GM23248 (cell line): Measurements from ENCODE around the gene ABHD10. TPM values are rescaled to one million over a fixed set of nuclear protein-coding genes. Genes with fewer than 3 reads are reported as not detected.

Experiments used
- DNase-seq: peaks from one replicate; pipeline ENCODE4 v3.0.0-alpha.2; 2015
- H2AFZ ChIP-seq: fragments of 200-600 bp; sonication (generic); 2 replicates; pipeline ENCODE4 v1.6.1; 2016; ENCODE audit warnings: antibody characterized with exemption
- H3F3A ChIP-seq: fragments of 200-600 bp; sonication (generic); 2 replicates; pipeline ENCODE4 v1.6.1; 2016; ENCODE audit warnings: mild to moderate bottlenecking, antibody characterized with exemption, mixed run types; ENCODE audit not compliant: insufficient read depth
- H3K27ac ChIP-seq: fragments of 200-600 bp; sonication (generic); 2 replicates; pipeline ENCODE4 v1.5.1; 2016; ENCODE audit warnings: mild to moderate bottlenecking
- H3K27me3 ChIP-seq: fragments of 200-600 bp; sonication (generic); replicated peaks from 2 replicates; pipeline ENCODE4 v1.6.1; 2016; ENCODE audit warnings: mild to moderate bottlenecking; ENCODE audit not compliant: insufficient read depth
- H3K36me3 ChIP-seq: fragments of 200-600 bp; sonication (generic); 2 replicates; pipeline ENCODE4 v1.6.1; 2016; ENCODE audit warnings: low read depth, mild to moderate bottlenecking
- H3K4me1 ChIP-seq: fragments of 200-600 bp; sonication (generic); 2 replicates; pipeline ENCODE4 v1.6.1; 2016; ENCODE audit warnings: mild to moderate bottlenecking; ENCODE audit not compliant: insufficient read depth
- H3K4me2 ChIP-seq: fragments of 200-600 bp; sonication (generic); one replicate; pipeline ENCODE4 v1.6.1; 2016; ENCODE audit warnings: mild to moderate bottlenecking; ENCODE audit not compliant: unreplicated experiment
- H3K4me3 ChIP-seq: fragments of 200-600 bp; sonication (generic); 2 replicates; pipeline ENCODE4 v1.5.1; 2016; ENCODE audit warnings: mild to moderate bottlenecking
- H3K79me2 ChIP-seq: fragments of 200-600 bp; sonication (generic); 2 replicates; pipeline ENCODE4 v1.6.1; 2016; ENCODE audit warnings: mild to moderate bottlenecking; ENCODE audit not compliant: insufficient read depth
- H3K9ac ChIP-seq: fragments of 200-600 bp; sonication (generic); 2 replicates; pipeline ENCODE4 v1.6.1; 2016; ENCODE audit warnings: mild to moderate bottlenecking
- H3K9me2 ChIP-seq: fragments of 200-600 bp; sonication (generic); 2 replicates; pipeline ENCODE4 v1.6.1; 2016; ENCODE audit warnings: mixed run types, mild to moderate bottlenecking, moderate library complexity; ENCODE audit not compliant: insufficient read depth
- H3K9me3 ChIP-seq: fragments of 200-600 bp; sonication (generic); one replicate; pipeline ENCODE4 v1.6.1; 2017; ENCODE audit warnings: low read depth
- H4K20me1 ChIP-seq: fragments of 200-600 bp; sonication (generic); 2 replicates; pipeline ENCODE4 v1.6.0; 2016; ENCODE audit not compliant: insufficient read depth
- EZH2 ChIP-seq: fragments of 200-600 bp; sonication (generic); IDR thresholded peaks from 2 replicates; pipeline ENCODE4 v1.6.1; 2018; ENCODE audit warnings: antibody characterized with exemption, mild to moderate bottlenecking; ENCODE audit not compliant: insufficient read depth, poor library complexity, severe bottlenecking
- EZH2phosphoT487 ChIP-seq: fragments of 200-600 bp; sonication (generic); IDR thresholded peaks from 2 replicates; pipeline ENCODE4 v1.6.1; 2018; ENCODE audit warnings: antibody characterized with exemption, moderate library complexity, mild to moderate bottlenecking, low read depth; ENCODE audit not compliant: insufficient read depth
- WGBS, 2 experiments: methylation state at CpG; one replicate each; pipeline ENCODE4 v1.1.6; 2015 to 2017; ENCODE audit warnings: low lambda C conversion rate in 2 of 2, low coverage in 1 of 2; ENCODE audit errors: missing lambda C conversion rate in 2 of 2; 5-methylcytosine and 5-hydroxymethylcytosine counted together
- in situ Hi-C: fragments of 300-500 bp; cut with MboI; formaldehyde crosslinking; loops from 2 replicates; pipeline ENCODE4 v1.15.0; 2020
- polyA plus RNA-seq: library from polyadenylated mRNA; unstranded; fragments of >200 nt; fragmentation: Nextera tagmentation; extraction: Ambion mirVana; gene quantifications from 2 replicates; pipeline ENCODE4 v1.2.1, GENCODE V29; 2016
- total RNA-seq: library from RNA; depleted of rRNA; stranded (reverse); fragments of >200 nt; shearing (Covaris generic); gene quantifications from 2 replicates; pipeline ENCODE4 v1.2.3, GENCODE V29; 2014

The ABHD10 gene
- total and polyA plus RNA-seq, 2 experiments from 2014 or later: 25.4 to 26.4 TPM

- Histone ChIP-seq H4K20me1 (no peaks in the 10 kb centered on the region), H3F3A (peaks cover 48% of the 10 kb centered on the region), H2AFZ (no peak overlapping the region), H3K36me3 (peaks cover 68% of the 10 kb centered on the region), H3K4me1 (peaks cover 39% of the 10 kb centered on the region), H3K27ac (no peak overlapping the region; the same call in 1 of the 2 replicates), H3K79me2 (peaks cover 4% of the 10 kb centered on the region; the same call in 1 of the 2 replicates), H3K4me3 (no peak overlapping the region), H3K9me3 (no peaks in the 10 kb centered on the region), H3K4me2 (no peak overlapping the region), H3K27me3 (no peaks in the 10 kb centered on the region), H3K9ac (no peak overlapping the region), H3K9me2 (no peaks in the 10 kb centered on the region)
- no peak for TF ChIP-seq EZH2
- TF ChIP-seq EZH2phosphoT487: no peak
- 24 to 27% methylated on average over 3 of the region's 3 CpGs for WGBS, 2 experiments
- DNase-seq: no peak
- in situ Hi-C loops: no loop called here
Observed at GRCh38 chr3:111967068-111967467, 11.8 kb upstream of the ABHD10 start.

- 9 to 11% methylated on average over 8 of the region's 8 CpGs for WGBS, 2 experiments
- Histone ChIP-seq H3K9me2 (no peaks in the 10 kb centered on the region), H3K4me1 (peaks cover 35% of the 10 kb centered on the region), H3K9me3 (no peaks in the 10 kb centered on the region), H2AFZ (no peak overlapping the region), H3K4me2 (no peak overlapping the region), H3K36me3 (peaks cover 68% of the 10 kb centered on the region), H3K27me3 (no peaks in the 10 kb centered on the region), H3K9ac (no peak overlapping the region), H3K27ac (no peak overlapping the region; the same call in 1 of the 2 replicates), H3F3A (peaks cover 43% of the 10 kb centered on the region), H3K79me2 (peaks cover 4% of the 10 kb centered on the region; the same call in 1 of the 2 replicates), H3K4me3 (no peak overlapping the region), H4K20me1 (no peaks in the 10 kb centered on the region)
- TF ChIP-seq EZH2: no peak
- TF ChIP-seq EZH2phosphoT487: no peak
- in situ Hi-C loops: no loop called here
- peak; percentile 85 for DNase-seq
Observed at GRCh38 chr3:111967651-111968274, 11.1 kb upstream of the ABHD10 start.

GRCh38 chr3:111968319-111969054 lies 10.3 kb upstream of the ABHD10 start:
- peaks cover 37% of the 10 kb centered on the region for H3F3A ChIP-seq
- peak; percentile 18 for DNase-seq
- in situ Hi-C loops: no loop called here

GRCh38 chr3:111970376-111970775 lies 8.4 kb upstream of the ABHD10 start:
- TF ChIP-seq EZH2phosphoT487 (no peak), EZH2 (no peak)
- no peak overlapping the region for H2AFZ ChIP-seq
- H3K9me3 ChIP-seq: no peaks in the 10 kb centered on the region
- H3F3A ChIP-seq: peaks cover 41% of the 10 kb centered on the region; the same call in 1 of the 2 replicates
- no peaks in the 10 kb centered on the region for H3K27me3 ChIP-seq
- no peak overlapping the region for H3K4me2 ChIP-seq
- peaks cover 69% of the 10 kb centered on the region for H3K36me3 ChIP-seq
- no peaks in the 10 kb centered on the region for H4K20me1 ChIP-seq
- 94 to 96% methylated on average over 3 of the region's 3 CpGs for WGBS, 2 experiments
- H3K9me2 ChIP-seq: no peaks in the 10 kb centered on the region
- no peak overlapping the region for H3K27ac ChIP-seq
- H3K9ac ChIP-seq: no peak overlapping the region
- no peak for DNase-seq
- H3K4me3 ChIP-seq: no peak overlapping the region
- H3K79me2 ChIP-seq: peaks cover 4% of the 10 kb centered on the region; the same call in 1 of the 2 replicates
- in situ Hi-C loops: no loop called here
- H3K4me1 ChIP-seq: peaks cover 22% of the 10 kb centered on the region

More at GRCh38 chr3:111968319-111969054, 10.3 kb upstream of the ABHD10 start:
- Histone ChIP-seq H3K9me2 (no peaks in the 10 kb centered on the region), H3K9me3 (no peaks in the 10 kb centered on the region), H3K9ac (no peak overlapping the region), H3K79me2 (peaks cover 4% of the 10 kb centered on the region; the same call in 1 of the 2 replicates), H3K4me2 (no peak overlapping the region), H3K36me3 (peaks cover 71% of the 10 kb centered on the region), H3K4me3 (no peak overlapping the region), H2AFZ (no peak overlapping the region), H3K27ac (no peak overlapping the region), H3K4me1 (peaks cover 28% of the 10 kb centered on the region), H4K20me1 (no peaks in the 10 kb centered on the region), H3K27me3 (no peaks in the 10 kb centered on the region)
- 27 to 34% methylated on average over 5 of the region's 5 CpGs for WGBS, 2 experiments
- no peak for TF ChIP-seq EZH2phosphoT487
- no peak for TF ChIP-seq EZH2
